HS-5 (cell line): ENCODE measurements around the gene XRCC5.

Experiments used
- DNase-seq: peaks from one replicate; pipeline ENCODE4 v3.0.0-alpha.2; 2012; ENCODE audit warnings: low read depth

The XRCC5 gene

GRCh38 chr2:216159646-216160045, 50.5 kb downstream of the XRCC5 start:
- DNase-seq: no peak

- DNase-seq: no peak
Measured at GRCh38 chr2:216160786-216161185, 51.6 kb downstream of the XRCC5 start.

DNA sequence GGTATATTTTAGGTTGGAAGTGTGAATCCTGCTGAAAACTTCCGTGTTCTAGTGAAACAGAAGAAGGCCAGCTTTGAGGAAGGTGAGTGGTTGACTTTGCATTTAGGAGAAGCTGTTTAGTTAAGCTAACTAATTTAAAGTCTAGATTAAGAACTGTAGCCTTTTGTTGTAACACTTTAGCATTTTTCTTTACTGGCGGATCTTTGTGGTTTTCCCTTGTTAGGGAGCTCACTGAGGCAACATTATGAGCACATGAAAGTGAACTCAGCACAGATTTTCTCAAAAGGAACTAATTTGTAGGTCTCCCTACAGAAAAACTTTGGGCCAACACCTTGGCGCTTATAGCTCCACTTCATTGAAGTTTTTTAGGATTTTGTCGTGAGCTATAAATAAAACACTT, 52.8 kb downstream of the XRCC5 start:
- no peak for DNase-seq

GRCh38 chr2:216163518-216163917, 54.4 kb downstream of the XRCC5 start:
- DNase-seq: no peak

GRCh38 chr2:216164087-216164486, 54.9 kb downstream of the XRCC5 start:
- DNase-seq: no peak

GRCh38 chr2:216164576-216164975, 55.4 kb downstream of the XRCC5 start:
- no peak for DNase-seq

DNA sequence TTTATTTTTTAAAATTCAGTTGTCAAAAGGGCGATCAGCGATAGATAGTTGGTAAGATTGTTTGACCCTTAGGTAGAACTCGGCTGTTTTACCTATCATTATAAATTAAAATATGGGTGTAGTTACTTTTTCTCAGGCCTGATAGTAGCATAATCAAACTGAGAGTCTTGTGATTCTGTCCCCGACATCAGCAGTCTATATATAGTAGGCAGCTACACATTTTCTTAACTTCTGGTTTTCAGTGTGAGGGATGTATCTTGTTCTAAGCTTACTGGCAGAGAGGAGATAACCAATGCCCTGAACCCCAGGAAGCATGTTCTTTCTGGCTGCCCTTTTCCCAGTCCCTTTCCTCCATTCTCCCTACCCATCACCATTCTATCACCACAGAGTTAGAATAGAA, 56.6 kb downstream of the XRCC5 start:
- DNase-seq: no peak

DNA sequence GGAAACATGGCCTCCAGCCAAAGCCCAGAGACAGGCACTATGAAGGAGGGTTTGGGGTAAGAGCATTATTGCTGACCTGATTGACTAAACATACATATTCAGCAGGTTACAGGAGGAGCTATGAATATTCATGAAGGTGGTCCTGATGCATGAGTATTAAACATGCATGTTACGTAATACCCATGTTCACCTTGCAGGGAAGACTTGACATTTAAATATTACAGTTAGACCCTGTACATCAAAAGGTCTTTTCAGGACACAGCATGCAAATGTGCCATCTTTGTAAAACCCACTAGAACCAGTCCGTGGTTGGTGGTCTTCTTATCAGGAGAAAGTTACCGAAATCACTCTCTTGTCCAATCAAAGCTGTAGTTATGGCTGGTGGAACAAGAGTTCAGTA, 59.9 kb downstream of the XRCC5 start:
- DNase-seq: no peak

GRCh38 chr2:216170076-216170763, 61.1 kb downstream of the XRCC5 start:
- no peak for DNase-seq

DNA sequence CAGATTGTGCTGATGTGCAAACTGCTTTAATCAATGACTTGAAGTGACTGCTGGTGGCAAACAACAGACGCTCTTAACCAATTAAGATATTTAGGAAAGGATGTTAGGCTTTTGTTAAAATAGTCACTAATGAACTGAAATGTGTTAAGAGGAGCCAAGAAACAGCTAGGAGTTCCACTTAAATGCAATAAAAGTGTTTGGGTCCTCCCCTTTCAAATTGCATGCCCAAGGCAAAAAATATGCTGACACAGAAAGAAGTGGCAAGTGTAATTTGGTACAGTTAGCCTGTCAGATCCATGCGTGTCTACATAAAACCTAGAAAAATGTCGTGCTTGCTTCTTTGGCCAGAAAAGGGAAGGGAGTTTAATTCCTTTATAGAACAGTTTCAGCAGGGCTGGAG, 61.9 kb downstream of the XRCC5 start:
- no peak for DNase-seq

DNA sequence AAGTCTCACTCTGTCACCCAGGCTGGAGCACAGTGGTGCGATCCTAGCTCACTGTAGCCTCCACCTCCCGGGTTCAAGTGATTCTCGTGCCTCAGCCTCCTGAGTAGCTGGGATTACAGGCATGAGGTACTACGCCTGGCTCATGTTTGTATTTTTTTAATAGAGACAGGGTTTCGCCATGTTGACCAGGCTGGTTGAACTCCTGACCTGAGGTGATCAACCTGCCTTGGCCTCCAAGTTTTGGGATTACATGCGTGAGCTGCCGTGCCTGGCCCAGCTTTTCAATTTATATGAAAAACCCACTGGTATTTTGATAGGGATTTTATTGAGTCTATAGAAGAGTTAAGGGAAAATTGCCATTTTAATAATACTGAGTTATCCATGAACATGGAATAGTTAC, 63.3 kb downstream of the XRCC5 start:
- no peak for DNase-seq

GRCh38 chr2:216179015-216179414, 69.9 kb downstream of the XRCC5 start:
- DNase-seq: no peak

DNA sequence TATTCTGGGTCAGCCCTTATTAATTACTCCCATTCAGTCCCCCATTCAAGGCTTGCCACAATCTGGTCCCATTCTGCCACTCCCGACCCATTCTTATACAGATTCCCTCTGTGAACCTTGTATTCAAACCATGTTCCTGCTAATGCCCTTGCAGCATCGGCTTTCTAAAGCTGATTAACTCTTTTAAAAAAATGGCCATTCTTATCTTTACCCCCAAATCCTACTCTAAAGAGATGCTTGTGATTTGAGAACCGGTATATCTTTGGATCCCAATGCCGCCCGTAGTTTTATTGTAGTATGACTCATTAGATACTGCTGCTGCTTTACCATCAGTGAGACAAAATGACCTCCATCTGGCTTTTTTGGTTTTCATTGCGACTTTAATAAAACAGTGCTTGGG, 72.2 kb downstream of the XRCC5 start:
- no peak for DNase-seq

- no peak for DNase-seq
Measured at GRCh38 chr2:216181953-216182461, 72.9 kb downstream of the XRCC5 start.

DNA sequence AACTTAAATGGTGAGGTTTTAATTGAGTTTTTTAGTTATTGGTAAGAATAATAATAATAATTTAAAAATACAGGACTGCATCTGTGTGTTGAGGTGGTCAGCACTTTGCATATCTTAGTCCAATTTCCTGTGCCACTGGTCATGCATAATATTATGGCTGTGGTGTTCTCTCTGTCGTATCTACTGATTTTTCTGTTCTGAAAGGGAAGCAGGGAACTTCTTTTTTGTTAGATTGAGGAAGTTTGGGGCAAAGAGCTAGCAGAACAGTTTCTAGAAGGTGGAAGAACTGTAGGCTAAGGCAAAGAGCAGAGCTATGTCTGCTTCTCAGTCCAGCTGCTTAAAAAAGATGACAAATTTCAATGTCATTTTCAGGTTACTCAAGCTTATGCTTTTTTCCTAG, 74.3 kb downstream of the XRCC5 start:
- DNase-seq: no peak

- DNase-seq: no peak
Measured at GRCh38 chr2:216188559-216188850, 79.4 kb downstream of the XRCC5 start.

DNA sequence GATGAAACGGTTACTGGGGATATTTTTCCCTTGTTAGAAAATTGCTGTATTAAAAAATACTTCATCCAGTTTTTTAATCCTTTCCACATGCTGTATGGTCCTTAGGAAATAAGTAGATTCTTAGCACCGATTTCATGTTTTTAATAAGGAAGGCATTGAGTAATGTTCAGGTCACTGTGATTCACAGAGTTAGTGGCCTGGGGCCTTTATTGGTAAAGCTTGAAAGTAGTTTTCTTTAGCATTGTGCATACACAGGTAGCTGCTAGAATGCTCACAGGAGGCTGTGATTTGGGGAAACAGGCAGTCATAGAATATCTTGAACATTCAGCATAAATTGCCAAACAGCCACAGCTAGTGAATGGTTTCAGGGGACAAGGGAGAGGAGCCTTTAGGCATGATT, 79.8 kb downstream of the XRCC5 start:
- peak; percentile 20 for DNase-seq

DNA sequence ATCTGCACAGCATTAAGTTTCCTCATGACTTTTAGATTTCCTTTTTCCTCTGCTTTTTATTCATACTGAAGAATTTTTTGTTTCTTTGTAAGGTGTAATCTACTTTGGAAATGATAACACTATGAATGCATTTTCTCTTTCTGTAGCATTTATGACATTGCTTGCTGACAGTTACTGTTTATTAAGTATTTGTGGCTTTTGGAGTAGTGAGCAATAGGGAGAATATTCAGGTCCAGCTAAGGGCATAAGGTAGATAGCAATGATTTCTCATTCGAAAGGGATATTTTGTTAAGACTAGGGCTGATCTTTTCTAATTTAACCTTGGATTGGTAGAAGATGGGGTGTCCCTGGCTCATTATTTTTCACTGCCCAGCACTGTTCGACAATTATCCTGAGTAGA, 80.3 kb downstream of the XRCC5 start:
- no peak for DNase-seq

GRCh38 chr2:216192181-216192580, 83.0 kb downstream of the XRCC5 start:
- no peak for DNase-seq

DNA sequence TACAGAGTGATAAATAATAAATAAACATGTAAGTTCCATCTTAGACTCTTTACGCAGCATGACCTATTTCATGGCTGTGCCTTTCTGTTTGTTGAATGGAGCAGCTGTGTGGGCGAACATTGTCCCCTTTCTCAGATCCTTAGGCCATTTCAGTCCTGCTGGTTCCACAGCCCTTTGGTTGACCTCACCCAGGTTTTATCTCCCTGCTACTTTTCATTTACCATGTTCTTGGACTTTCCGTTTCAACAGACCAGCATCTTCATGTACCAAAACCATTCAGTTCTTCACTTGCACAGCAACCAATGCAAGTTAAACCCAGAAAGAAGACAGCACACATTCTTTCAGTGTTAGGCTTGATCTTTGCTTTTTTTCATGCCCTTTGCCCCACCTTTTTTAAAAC, 83.8 kb downstream of the XRCC5 start:
- no peak for DNase-seq

DNA sequence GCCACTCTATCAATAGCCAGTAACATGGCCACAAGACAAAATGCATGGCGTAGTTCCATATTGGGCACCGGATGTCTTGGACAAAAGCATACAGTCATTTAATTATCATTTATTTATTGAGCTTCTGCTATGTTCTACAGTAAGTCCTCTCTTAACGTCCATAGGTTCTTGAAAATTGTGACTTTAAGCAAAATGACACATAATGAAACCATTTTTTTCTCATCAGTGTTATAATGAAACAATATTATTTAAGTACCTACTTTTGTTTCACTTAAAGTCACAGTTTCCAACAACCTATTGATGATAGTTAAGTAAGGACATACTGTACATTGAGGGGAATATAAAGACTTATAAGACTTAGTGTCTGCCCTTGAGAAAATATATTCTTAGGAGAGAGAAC, 84.9 kb downstream of the XRCC5 start:
- no peak for DNase-seq

DNA sequence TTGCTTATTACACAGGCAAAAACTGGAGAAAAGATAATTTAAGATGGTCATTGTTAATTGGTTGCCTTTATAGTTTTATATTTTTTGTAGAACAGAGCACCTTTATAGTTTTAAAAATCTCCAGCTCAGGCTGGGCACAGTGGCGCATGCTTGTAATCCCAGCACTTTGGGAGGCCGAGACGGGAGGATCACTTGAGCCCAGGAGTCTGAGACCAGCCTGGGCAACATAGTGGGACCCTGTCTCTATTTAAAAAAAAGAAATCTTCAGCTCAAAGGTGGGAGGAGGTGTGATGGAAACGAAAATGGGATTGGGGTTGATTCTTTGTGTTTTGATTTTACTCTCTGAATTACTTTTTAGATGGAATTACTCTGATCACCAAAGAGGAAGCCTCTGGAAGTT, 85.4 kb downstream of the XRCC5 start:
- no peak for DNase-seq

GRCh38 chr2:216195565-216196029, 86.4 kb downstream of the XRCC5 start:
- peak; percentile 83 for DNase-seq

DNA sequence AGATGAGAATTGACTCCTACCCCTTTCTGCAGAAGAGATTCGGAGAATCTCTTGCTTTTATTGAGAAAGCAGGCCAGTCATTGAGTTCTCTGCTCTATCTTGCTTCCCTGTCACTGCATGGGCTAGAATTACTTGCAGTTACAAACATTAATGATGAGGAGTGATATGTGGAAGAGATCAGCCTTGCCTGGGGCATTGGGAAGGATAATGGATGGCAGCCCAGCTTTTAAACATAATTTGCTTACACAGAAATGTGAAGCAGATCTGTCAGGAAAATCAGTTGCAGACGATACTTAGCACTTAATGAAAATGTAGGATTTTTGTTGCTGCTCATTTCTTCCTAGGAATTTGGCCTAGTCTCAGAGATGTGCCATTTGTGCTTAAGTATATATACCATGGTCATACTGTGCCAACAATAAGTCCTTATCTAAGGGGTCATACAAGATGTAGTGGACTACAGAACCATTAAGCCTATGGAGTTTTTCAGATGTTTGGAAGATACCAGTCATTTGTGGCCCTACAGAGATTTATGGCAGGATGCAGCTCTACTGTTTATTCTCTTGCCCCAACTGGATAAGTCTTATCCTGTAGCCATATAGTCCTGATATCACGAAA, 92.7 kb downstream of the XRCC5 start:
- DNase-seq: no peak
